Sigmoid colon (tissue), 4 donors: Measurements from ENCODE around the gene FGD5.

Experiments used
- CTCF ChIP-seq, 4 experiments: fragments of 450-650 bp in 3 of 4; fragments of 200-600 bp in 1 of 4; IDR thresholded peaks; one replicate each; pipeline ENCODE4 v1.5.1; 2016 to 2019; ENCODE audit warnings: antibody characterized with exemption in 4 of 4, mild to moderate bottlenecking in 3 of 4, moderate library complexity in 2 of 4
- EP300 ChIP-seq, 4 donors: sonication (generic); formaldehyde crosslinking; IDR thresholded peaks; one replicate each; pipeline ENCODE4 v1.6.1; 2017; ENCODE audit warnings: antibody characterized with exemption in 4 of 4
- POLR2A ChIP-seq, 2 donors: fragments of 450-650 bp; IDR thresholded peaks; one replicate each; pipeline ENCODE4 v1.6.1; 2016; ENCODE audit warnings: antibody characterized with exemption in 2 of 2, mild to moderate bottlenecking in 2 of 2, moderate library complexity in 2 of 2
- POLR2AphosphoS5 ChIP-seq, 4 donors: sonication (generic); formaldehyde crosslinking; IDR thresholded peaks; one replicate each; pipeline ENCODE4 v1.6.1; 2017; ENCODE audit warnings: antibody characterized with exemption in 4 of 4

- TF ChIP-seq CTCF (IDR thresholded peaks at IDR 0.05) (no peak), POLR2AphosphoS5 (IDR thresholded peaks at IDR 0.05) (no peak), EP300 (IDR thresholded peaks at IDR 0.05) (no peak), POLR2A (IDR thresholded peaks at IDR 0.05) (no peak)
Observed at GRCh38 chr3:14841836-14842235, 23.1 kb downstream of the FGD5 start.
